ENCODE measurements around the gene WBP2. TPM values are rescaled to one million over a fixed set of nuclear protein-coding genes. Genes with fewer than 3 reads are reported as not detected.
A peak's percentile ranks its signal among the peaks of the same experiment; 100 is the strongest.

WBP2 gene
- total and polyA plus RNA-seq, 7 experiments from 2014 or later: 84.8 to 159 (median 99.4) TPM

DNA sequence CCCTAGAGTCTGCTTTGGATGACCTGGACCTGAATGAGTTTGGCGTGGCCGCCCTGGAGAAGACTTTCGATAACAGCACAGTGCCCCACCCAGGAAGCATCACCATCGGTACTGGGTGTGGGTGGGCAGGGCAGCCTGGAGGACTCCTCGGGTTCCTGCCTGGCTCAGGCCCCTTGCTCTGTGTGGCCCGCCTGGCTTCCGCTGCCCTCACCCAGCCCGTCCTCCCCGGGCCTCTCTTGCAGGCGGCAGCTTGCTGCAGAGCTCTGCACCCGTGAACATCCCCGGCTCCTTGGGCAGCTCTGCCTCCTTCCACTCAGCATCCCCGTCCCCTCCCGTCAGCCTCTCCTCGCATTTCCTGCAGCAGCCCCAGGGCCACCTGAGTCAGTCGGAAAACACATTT, 35.5 kb downstream of the WBP2 start:
- CTCF ChIA-PET: no interaction called here
- no peak for ATAC-seq
- no peak overlapping the region for H3K27ac ChIP-seq (ENCODE audit: low read depth, low read length)
- peaks cover 16 to 21% (median 18%) of the 10 kb centered on the region in 7 donors for H3K4me1 Mint-ChIP-seq
- intact Hi-C loops (cut with micrococcal nuclease): no loop called here
- POLR2A ChIA-PET: no interaction called here
- H3K27me3 ChIP-seq (ENCODE audit: control insufficient read depth in 2 of 2, insufficient read depth in 2 of 2, low read length in 2 of 2): no peaks in the 10 kb centered on the region
- H3K36me3 ChIP-seq (ENCODE audit: control insufficient read depth in 2 of 3, insufficient read depth in 3 of 3, low read length in 3 of 3): peaks cover 0 to 91% (median 3%) of the 10 kb centered on the region in 3 experiments
- H3K27me3 Mint-ChIP-seq: no peaks in the 10 kb centered on the region
- H3K27ac Mint-ChIP-seq: peak overlapping the region in 2 of 9 donors; percentile 16 to 78
- no peaks in the 10 kb centered on the region for H3K9me3 ChIP-seq (ENCODE audit: control insufficient read depth in 2 of 3, low read length in 3 of 3)
- H3K4me3 ChIP-seq (ENCODE audit: low read length): no peak overlapping the region
- no peaks in the 10 kb centered on the region for H3K9me3 Mint-ChIP-seq
- peaks cover 4 to 18% (median 6%) of the 10 kb centered on the region in 5 donors for H3K36me3 Mint-ChIP-seq
- peaks cover 10 to 15% of the 10 kb centered on the region in 2 donors for H3K4me1 ChIP-seq (ENCODE audit: control insufficient read depth in 2 of 2, insufficient read depth in 2 of 2, low read length in 2 of 2)
- H3K4me3 Mint-ChIP-seq: no peak overlapping the region
- no peak for DNase-seq

DNA sequence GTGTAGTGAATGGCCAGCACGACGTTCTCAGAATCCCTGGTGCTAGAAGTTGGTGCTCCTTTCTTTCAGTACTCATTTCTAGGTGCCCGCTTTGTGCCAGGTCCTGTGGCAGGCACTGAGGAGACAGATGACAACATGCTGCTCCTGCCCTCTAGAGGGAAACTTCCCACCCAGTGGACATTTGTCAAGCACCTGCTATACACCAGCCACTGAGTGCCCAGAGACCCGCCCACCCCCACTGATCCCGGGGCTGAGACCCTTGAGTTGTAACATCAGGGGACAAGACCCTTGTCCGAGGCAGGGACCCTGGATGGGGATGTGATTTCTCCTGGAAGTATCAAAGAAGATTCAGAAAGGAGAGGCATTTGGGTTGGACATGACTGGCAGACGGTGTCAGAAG, 36.0 kb downstream of the WBP2 start:
- Histone ChIP-seq H3K36me3 (ENCODE audit: control insufficient read depth in 2 of 3, insufficient read depth in 3 of 3, low read length in 3 of 3) (peaks cover 0 to 93% (median 3%) of the 10 kb centered on the region in 3 experiments), H3K4me1 (ENCODE audit: control insufficient read depth in 2 of 2, insufficient read depth in 2 of 2, low read length in 2 of 2) (peaks cover 10 to 15% of the 10 kb centered on the region in 2 donors), H3K27me3 (ENCODE audit: control insufficient read depth in 2 of 2, insufficient read depth in 2 of 2, low read length in 2 of 2) (no peaks in the 10 kb centered on the region), H3K4me3 (ENCODE audit: low read length) (no peak overlapping the region), H3K9me3 (ENCODE audit: control insufficient read depth in 2 of 3, low read length in 3 of 3) (no peaks in the 10 kb centered on the region), H3K27ac (ENCODE audit: low read depth, low read length) (no peak overlapping the region)
- Mint-ChIP-seq H3K27me3 (no peaks in the 10 kb centered on the region), H3K36me3 (peaks cover 4 to 22% (median 6%) of the 10 kb centered on the region in 5 donors), H3K4me3 (peak overlapping the region in 1 of 10 donors; percentile 31), H3K4me1 (peaks cover 16 to 21% (median 18%) of the 10 kb centered on the region in 7 donors), H3K9me3 (no peaks in the 10 kb centered on the region), H3K27ac (peak overlapping the region in 6 of 9 donors; percentile 16 to 91 (median 54))
- DNase-seq (no peak), ATAC-seq (no peak)
- ChIA-PET CTCF (no interaction called here), POLR2A (no interaction called here)
- intact Hi-C loops (cut with micrococcal nuclease): no loop called here

DNA sequence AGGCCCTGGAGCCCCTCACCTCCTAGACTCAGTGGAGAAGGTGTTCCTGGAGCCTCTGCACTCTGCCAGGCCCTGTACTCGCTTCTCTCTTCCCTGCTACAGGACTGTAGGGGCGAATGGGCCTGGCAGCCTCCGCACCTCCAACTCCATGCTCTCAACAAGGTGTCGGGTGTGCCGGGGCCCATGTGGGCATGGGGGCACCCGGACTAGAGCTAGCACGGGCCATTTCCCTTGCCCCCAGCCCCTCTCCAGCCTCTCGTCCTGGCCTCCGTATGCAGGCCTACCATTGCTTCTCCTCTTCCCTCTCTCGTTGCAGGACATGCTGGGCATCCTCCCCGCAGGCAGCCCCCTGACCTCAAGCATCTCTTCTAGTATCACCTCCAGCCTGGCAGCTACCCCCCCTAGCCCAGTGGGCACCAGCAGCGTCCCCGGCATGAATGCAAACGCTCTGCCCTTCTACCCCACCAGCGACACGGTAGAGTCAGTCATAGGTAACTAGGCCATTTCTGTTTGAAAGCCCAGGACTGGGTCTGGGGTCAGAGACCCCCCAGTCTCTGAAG, 36.7 kb downstream of the WBP2 start:
- Histone ChIP-seq H3K4me3 (ENCODE audit: low read length) (no peak overlapping the region), H3K4me1 (ENCODE audit: control insufficient read depth in 2 of 2, insufficient read depth in 2 of 2, low read length in 2 of 2) (peaks cover 10 to 15% of the 10 kb centered on the region in 2 donors), H3K36me3 (ENCODE audit: control insufficient read depth in 2 of 3, insufficient read depth in 3 of 3, low read length in 3 of 3) (peaks cover 0 to 93% (median 3%) of the 10 kb centered on the region in 3 experiments), H3K27me3 (ENCODE audit: control insufficient read depth in 2 of 2, insufficient read depth in 2 of 2, low read length in 2 of 2) (no peaks in the 10 kb centered on the region), H3K27ac (ENCODE audit: low read depth, low read length) (no peak overlapping the region), H3K9me3 (ENCODE audit: control insufficient read depth in 2 of 3, low read length in 3 of 3) (no peaks in the 10 kb centered on the region)
- Mint-ChIP-seq H3K4me3 (no peak overlapping the region), H3K36me3 (peaks cover 4 to 22% (median 6%) of the 10 kb centered on the region in 5 donors), H3K9me3 (no peaks in the 10 kb centered on the region), H3K27me3 (no peaks in the 10 kb centered on the region), H3K4me1 (peaks cover 16 to 21% (median 18%) of the 10 kb centered on the region in 7 donors), H3K27ac (peak overlapping the region in 3 of 9 donors; percentile 47 to 94 (median 81))
- ATAC-seq (no peak), DNase-seq (no peak)
- ChIA-PET CTCF (no interaction called here), POLR2A (interaction anchor here (0.6 kb wide), 1 partner anchor 160 kb away, joined by 3 read pairs; no protein-coding TSS in a partner anchor)
- intact Hi-C loops (cut with micrococcal nuclease): no loop called here

DNA sequence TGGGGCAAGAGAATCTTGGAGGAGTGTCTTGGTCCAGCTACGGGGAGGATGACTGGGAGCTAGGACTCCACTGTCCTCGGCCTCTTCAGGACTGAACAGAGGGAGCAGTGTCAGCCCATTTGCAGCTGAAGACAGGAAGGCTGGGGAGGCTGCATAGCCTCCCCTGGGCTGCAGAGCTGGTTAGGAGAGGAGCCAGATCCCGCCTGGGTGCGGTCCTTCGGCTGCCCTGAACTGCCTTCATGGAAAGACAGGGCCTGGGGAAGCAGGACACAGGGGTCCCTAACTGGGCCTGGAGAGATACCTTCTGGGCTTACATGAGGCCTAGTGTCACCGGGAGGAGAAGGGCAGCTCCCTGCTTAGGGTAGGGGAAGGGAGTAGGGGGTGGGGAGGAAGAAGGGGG, 37.6 kb downstream of the WBP2 start:
- Histone ChIP-seq H3K27me3 (ENCODE audit: control insufficient read depth in 2 of 2, insufficient read depth in 2 of 2, low read length in 2 of 2) (no peaks in the 10 kb centered on the region), H3K36me3 (ENCODE audit: control insufficient read depth in 2 of 3, insufficient read depth in 3 of 3, low read length in 3 of 3) (peaks cover 0 to 93% (median 3%) of the 10 kb centered on the region in 3 experiments), H3K27ac (ENCODE audit: low read depth, low read length) (no peak overlapping the region), H3K4me1 (ENCODE audit: control insufficient read depth in 2 of 2, insufficient read depth in 2 of 2, low read length in 2 of 2) (peaks cover 10 to 13% of the 10 kb centered on the region in 2 donors), H3K4me3 (ENCODE audit: low read length) (no peak overlapping the region), H3K9me3 (ENCODE audit: control insufficient read depth in 2 of 3, low read length in 3 of 3) (no peaks in the 10 kb centered on the region)
- Mint-ChIP-seq H3K9me3 (no peaks in the 10 kb centered on the region), H3K27ac (no peak overlapping the region), H3K27me3 (no peaks in the 10 kb centered on the region), H3K36me3 (peaks cover 4 to 26% (median 6%) of the 10 kb centered on the region in 5 donors), H3K4me1 (peaks cover 16 to 21% (median 18%) of the 10 kb centered on the region in 7 donors), H3K4me3 (no peak overlapping the region)
- intact Hi-C loops (cut with micrococcal nuclease): no loop called here
- DNase-seq (no peak), ATAC-seq (no peak)
- ChIA-PET CTCF (no interaction called here), POLR2A (interaction anchor here (0.9 kb wide), 1 partner anchor 38 kb away, joined by 4 read pairs; the partner anchor contains the start of gene WBP2)

DNA sequence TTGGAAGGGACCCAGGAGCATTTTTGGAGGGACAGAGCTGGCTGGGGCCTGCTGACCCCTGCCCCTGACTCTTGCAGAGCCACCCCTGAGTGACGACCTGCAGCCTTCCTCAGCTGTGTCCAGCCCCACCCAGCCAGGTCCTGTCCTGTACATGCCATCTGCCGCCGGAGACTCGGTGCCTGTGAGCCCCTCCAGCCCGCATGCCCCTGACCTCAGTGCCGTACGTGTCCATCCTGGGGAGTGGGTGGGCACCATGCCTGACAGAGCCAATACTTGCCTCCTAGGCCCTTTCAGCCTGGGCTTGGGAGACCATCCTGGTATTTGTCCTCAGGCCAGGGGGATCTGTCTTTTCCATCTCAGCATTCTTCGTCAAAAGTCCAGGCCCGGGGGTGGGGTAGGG, 38.4 kb downstream of the WBP2 start:
- CTCF ChIA-PET: no interaction called here
- no peak for DNase-seq
- peak overlapping the region in 1 of 9 donors; percentile 52 for H3K27ac Mint-ChIP-seq
- intact Hi-C loops (cut with micrococcal nuclease): no loop called here
- ATAC-seq: no peak
- H3K4me1 ChIP-seq (ENCODE audit: control insufficient read depth in 2 of 2, insufficient read depth in 2 of 2, low read length in 2 of 2): peaks cover 3 to 4% of the 10 kb centered on the region in 2 donors
- H3K4me1 Mint-ChIP-seq: peaks cover 10 to 14% (median 10%) of the 10 kb centered on the region in 7 donors
- H3K4me3 ChIP-seq (ENCODE audit: low read length): no peak overlapping the region
- no peak overlapping the region for H3K27ac ChIP-seq (ENCODE audit: low read depth, low read length)
- H3K9me3 ChIP-seq (ENCODE audit: control insufficient read depth in 2 of 3, low read length in 3 of 3): no peaks in the 10 kb centered on the region
- peaks cover 0 to 98% (median 3%) of the 10 kb centered on the region in 3 experiments for H3K36me3 ChIP-seq (ENCODE audit: control insufficient read depth in 2 of 3, insufficient read depth in 3 of 3, low read length in 3 of 3)
- no peaks in the 10 kb centered on the region for H3K27me3 ChIP-seq (ENCODE audit: control insufficient read depth in 2 of 2, insufficient read depth in 2 of 2, low read length in 2 of 2)
- H3K27me3 Mint-ChIP-seq: no peaks in the 10 kb centered on the region
- POLR2A ChIA-PET: interaction anchor here (0.6 to 1.1 kb wide), 4 partner anchors 37 to 619 kb away, joined by 3 to 5 read pairs (median 4); partner anchors contain the start of gene WBP2
- no peak overlapping the region for H3K4me3 Mint-ChIP-seq
- H3K36me3 Mint-ChIP-seq: peaks cover 4 to 28% (median 6%) of the 10 kb centered on the region in 5 donors
- H3K9me3 Mint-ChIP-seq: no peaks in the 10 kb centered on the region

DNA sequence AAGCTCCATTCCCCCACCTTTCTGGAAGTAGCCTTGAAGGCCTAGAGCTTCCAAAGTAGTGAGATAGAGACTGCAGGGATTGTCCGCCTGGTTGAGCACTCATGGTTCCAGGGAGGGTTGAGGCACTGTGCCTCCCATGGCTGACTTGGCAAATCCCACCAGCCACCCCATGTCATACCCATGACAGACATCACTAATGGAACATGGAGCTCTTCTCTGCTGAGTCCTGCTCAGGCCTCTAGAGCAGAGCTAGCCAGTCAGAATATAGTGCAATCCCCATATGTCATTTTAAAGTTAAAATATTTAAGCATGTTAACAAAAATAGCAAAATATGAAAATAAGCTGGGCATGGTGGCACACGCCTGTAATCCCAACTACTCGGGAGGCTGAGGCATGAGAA, 39.7 kb downstream of the WBP2 start:
- no peak overlapping the region for H3K27ac Mint-ChIP-seq
- H3K36me3 Mint-ChIP-seq: peaks cover 3 to 28% (median 4%) of the 10 kb centered on the region in 5 donors
- H3K27me3 Mint-ChIP-seq: no peaks in the 10 kb centered on the region
- no peaks in the 10 kb centered on the region for H3K9me3 Mint-ChIP-seq
- no peak overlapping the region for H3K4me3 ChIP-seq (ENCODE audit: low read length)
- intact Hi-C loops (cut with micrococcal nuclease): no loop called here
- no peaks in the 10 kb centered on the region for H3K4me1 ChIP-seq (ENCODE audit: control insufficient read depth in 2 of 2, insufficient read depth in 2 of 2, low read length in 2 of 2)
- H3K27ac ChIP-seq (ENCODE audit: low read depth, low read length): no peak overlapping the region
- ATAC-seq (no peak), DNase-seq (no peak)
- CTCF ChIA-PET: interaction anchor here (0.6 to 1.4 kb wide), 3 partner anchors 14 to 74 kb away, joined by 3 to 5 read pairs (median 4); no protein-coding TSS in a partner anchor
- no peak overlapping the region for H3K4me3 Mint-ChIP-seq
- POLR2A ChIA-PET: interaction anchor here (1.1 to 1.3 kb wide), 2 partner anchors 31 to 35 kb away, joined by 4 to 5 read pairs; partner anchors contain the start of gene UNK
- H3K9me3 ChIP-seq (ENCODE audit: control insufficient read depth in 2 of 3, low read length in 3 of 3): no peaks in the 10 kb centered on the region
- no peaks in the 10 kb centered on the region for H3K27me3 ChIP-seq (ENCODE audit: control insufficient read depth in 2 of 2, insufficient read depth in 2 of 2, low read length in 2 of 2)
- H3K4me1 Mint-ChIP-seq: peaks cover 0 to 7% (median 2%) of the 10 kb centered on the region in 7 donors
- peaks cover 0 to 98% (median 3%) of the 10 kb centered on the region in 3 experiments for H3K36me3 ChIP-seq (ENCODE audit: control insufficient read depth in 2 of 3, insufficient read depth in 3 of 3, low read length in 3 of 3)

All from naive thymus-derived CD4-positive, alpha-beta T cell (primary cell).